Measurements from ENCODE around the gene KCNE3.

Gene KCNE3

DNA sequence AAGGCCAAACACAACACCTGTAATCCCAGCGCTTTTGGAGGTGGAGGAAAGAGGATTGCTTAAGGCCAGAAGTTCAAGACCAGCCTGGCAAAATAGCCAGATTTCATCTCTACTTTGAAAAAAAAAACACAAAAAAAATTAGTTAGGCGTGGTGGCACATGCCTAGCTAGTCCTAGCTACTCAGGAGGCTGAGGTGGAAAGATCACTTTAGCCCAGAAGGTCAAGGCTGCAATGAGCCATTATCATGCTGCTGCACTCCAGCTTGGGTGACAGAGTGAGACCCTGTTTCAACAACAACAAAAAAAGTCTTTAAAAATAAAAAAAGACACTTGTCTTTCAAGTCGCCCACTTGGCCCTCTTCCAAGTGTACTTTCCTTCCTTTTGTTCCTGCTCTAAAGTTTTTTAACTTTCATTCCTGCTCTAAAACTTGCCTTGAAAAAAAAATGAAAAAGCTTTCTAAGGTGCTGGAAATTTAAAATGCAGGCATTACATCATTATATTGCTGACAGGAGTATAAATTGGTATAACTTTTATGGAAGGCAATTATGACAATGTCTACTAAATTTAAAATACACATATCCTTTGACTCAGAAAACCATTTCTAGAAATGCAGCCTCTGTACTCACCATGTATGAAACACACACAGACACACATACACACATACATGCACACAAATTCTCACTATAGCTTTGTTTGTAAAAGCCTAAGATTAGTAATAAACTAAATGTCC lies 13.5 kb upstream of the KCNE3 start:
- DNase-seq (ENCODE audit: low read depth), result no peak
- TF ChIP-seq CTCF (IDR thresholded peaks at IDR 0.05; ENCODE audit: low read depth, low read length, missing control alignments), result no peak
- H3K4me3 ChIP-seq (ENCODE audit: low read depth, low read length), result no peak overlapping the region

DNA sequence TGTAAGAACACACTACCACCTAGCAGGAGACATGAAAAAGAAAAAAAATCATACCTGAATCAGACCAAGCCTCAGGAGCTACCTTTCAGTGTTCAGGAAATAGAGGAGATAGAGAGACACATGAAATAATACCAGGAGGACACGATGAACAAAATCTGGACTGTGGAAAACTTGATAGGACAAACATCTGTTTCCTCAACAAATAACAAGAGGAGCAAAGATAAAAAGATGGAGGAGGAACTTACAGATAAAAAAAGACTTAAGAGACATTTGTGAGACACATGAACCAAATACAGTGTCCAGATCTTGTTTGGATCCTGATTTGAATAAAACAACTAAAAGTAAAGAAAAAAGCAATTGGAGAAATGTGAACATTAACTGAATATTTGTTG lies 12.4 kb upstream of the KCNE3 start:
- DNase-seq (ENCODE audit: low read depth), result no peak
- no peak for TF ChIP-seq CTCF (IDR thresholded peaks at IDR 0.05; ENCODE audit: low read depth, low read length, missing control alignments)
- H3K4me3 ChIP-seq (ENCODE audit: low read depth, low read length), result no peak overlapping the region

GRCh38 chr11:74478877-74479731 lies 11.8 kb upstream of the KCNE3 start:
- TF ChIP-seq CTCF (IDR thresholded peaks at IDR 0.05; ENCODE audit: low read depth, low read length, missing control alignments), result no peak
- no peak overlapping the region for H3K4me3 ChIP-seq (ENCODE audit: low read depth, low read length)
- DNase-seq (ENCODE audit: low read depth), result no peak

GRCh38 chr11:74476536-74476935 lies 9.2 kb upstream of the KCNE3 start:
- TF ChIP-seq CTCF (IDR thresholded peaks at IDR 0.05; ENCODE audit: low read depth, low read length, missing control alignments), result no peak
- no peak for DNase-seq (ENCODE audit: low read depth)
- H3K4me3 ChIP-seq (ENCODE audit: low read depth, low read length), result no peak overlapping the region

DNA sequence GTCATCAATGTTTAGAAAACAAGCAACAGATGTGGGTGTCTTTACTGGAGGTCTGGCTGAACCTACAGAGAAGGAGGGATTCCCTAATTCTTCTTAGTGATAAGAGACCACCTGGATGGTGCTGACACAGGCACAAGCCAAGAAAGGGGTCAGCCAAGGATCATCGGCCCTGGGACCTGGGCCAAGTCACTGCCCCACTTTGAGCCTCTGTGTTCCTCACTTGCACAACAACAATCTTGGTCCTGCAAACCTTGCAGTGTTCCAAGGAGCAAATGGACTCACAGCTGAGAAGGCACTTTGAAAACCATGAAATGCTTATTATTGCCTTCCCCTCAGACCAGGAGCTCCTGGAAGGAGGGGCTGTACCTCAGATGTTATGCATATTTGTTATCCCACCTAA lies 7.0 kb upstream of the KCNE3 start:
- DNase-seq (ENCODE audit: low read depth), result no peak
- H3K4me3 ChIP-seq (ENCODE audit: low read depth, low read length), result no peak overlapping the region
- no peak for TF ChIP-seq CTCF (IDR thresholded peaks at IDR 0.05; ENCODE audit: low read depth, low read length, missing control alignments)

GRCh38 chr11:74473382-74474173 lies 6.2 kb upstream of the KCNE3 start:
- DNase-seq (ENCODE audit: low read depth), result no peak
- TF ChIP-seq CTCF (IDR thresholded peaks at IDR 0.05; ENCODE audit: low read depth, low read length, missing control alignments), result no peak
- no peak overlapping the region for H3K4me3 ChIP-seq (ENCODE audit: low read depth, low read length)

Data from GM12864 (cell line).